ENCODE data around the gene LIMCH1. TPM values are rescaled to one million over a fixed set of nuclear protein-coding genes. Genes with fewer than 3 reads are reported as not detected.

The LIMCH1 gene
- polyA plus RNA-seq, 1 experiment = 1.1 TPM

DNA sequence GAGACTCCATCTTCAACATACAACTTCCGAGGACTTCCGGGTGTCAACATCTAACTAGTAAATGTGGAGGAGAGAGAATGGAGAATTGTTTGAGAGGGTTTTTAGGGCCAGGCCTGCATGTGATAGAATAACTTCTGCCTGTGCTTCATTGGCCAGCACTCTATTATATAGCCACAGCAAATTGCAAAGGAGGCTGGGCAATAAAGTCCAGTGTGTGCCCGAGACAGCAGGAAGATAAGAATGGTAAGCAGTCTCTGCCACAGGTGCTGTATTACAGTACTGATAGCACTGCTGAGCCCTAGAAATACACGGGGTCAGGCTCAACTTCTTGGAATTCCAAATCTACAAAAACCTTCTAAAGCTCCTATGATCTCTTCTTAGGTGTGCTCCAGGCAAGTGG is 20.8 kb upstream of the LIMCH1 start:
- no peak for DNase-seq (ENCODE audit: low read depth, low spot score)
- Histone ChIP-seq H3K27ac (ENCODE audit: low read depth, low read length) (no peak overlapping the region), H3K4me3 (ENCODE audit: low read depth, low read length) (no peak overlapping the region), H3K27me3 (ENCODE audit: control insufficient read depth, insufficient read depth, low read length) (peaks cover 2% of the 10 kb centered on the region), H3K9me3 (ENCODE audit: control insufficient read depth, insufficient read depth, low read length) (no peaks in the 10 kb centered on the region)
- ChIA-PET CTCF (no interaction called here), POLR2A (no interaction called here)
- TF ChIP-seq, protein P1, sequence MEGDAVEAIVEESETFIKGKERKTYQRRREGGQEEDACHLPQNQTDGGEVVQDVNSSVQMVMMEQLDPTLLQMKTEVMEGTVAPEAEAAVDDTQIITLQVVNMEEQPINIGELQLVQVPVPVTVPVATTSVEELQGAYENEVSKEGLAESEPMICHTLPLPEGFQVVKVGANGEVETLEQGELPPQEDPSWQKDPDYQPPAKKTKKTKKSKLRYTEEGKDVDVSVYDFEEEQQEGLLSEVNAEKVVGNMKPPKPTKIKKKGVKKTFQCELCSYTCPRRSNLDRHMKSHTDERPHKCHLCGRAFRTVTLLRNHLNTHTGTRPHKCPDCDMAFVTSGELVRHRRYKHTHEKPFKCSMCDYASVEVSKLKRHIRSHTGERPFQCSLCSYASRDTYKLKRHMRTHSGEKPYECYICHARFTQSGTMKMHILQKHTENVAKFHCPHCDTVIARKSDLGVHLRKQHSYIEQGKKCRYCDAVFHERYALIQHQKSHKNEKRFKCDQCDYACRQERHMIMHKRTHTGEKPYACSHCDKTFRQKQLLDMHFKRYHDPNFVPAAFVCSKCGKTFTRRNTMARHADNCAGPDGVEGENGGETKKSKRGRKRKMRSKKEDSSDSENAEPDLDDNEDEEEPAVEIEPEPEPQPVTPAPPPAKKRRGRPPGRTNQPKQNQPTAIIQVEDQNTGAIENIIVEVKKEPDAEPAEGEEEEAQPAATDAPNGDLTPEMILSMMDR (IDR thresholded peaks at IDR 0.05; ENCODE audit: low read depth, low read length) = no peak

DNA sequence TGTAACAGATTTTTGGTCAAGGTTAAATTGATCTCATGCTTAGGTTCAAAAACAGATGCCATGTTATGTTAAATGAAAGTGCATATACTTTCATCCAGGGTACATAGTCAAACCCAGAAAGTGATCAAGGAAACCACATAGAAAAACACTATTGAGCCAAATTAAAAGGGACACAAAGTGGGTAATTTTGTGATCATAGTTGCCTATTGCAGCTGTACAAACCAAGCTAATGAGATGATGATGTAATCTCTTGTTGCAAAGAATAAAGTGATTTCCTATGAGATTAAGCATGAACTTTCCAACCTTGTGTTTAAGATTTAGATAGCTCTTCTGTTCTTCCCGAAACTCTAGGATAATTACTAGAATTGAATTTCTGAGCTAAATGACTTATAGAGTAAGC is 20.2 kb upstream of the LIMCH1 start:
- no peak overlapping the region for H3K27ac ChIP-seq (ENCODE audit: low read depth, low read length)
- H3K4me3 ChIP-seq (ENCODE audit: low read depth, low read length) = no peak overlapping the region
- TF ChIP-seq, protein P1 (IDR thresholded peaks at IDR 0.05; ENCODE audit: low read depth, low read length) = no peak
- no peak for DNase-seq (ENCODE audit: low read depth, low spot score)
- H3K27me3 ChIP-seq (ENCODE audit: control insufficient read depth, insufficient read depth, low read length) = peaks cover 2% of the 10 kb centered on the region
- CTCF ChIA-PET = no interaction called here
- POLR2A ChIA-PET = no interaction called here
- no peaks in the 10 kb centered on the region for H3K9me3 ChIP-seq (ENCODE audit: control insufficient read depth, insufficient read depth, low read length)

DNA sequence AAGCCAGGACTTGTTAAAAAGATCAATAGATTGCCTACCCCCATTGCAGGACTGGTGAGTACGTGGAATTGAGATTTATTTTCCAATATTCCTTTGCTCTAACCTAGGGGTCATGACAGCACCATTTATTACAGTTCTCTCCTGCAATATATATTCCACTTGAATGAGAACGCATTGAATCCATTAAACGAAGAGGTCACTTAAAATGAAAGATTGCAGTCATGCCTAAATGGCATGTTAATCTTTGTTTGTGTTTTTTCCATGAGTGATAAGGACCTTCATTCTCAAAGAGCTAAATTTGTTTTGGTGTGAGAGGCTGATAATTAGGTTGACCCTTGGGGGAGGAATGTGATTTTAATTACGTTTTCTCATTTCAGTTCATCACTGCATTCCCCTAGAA is 13.5 kb upstream of the LIMCH1 start:
- Histone ChIP-seq H3K4me3 (ENCODE audit: low read depth, low read length) (no peak overlapping the region), H3K9me3 (ENCODE audit: control insufficient read depth, insufficient read depth, low read length) (no peaks in the 10 kb centered on the region), H3K27ac (ENCODE audit: low read depth, low read length) (no peak overlapping the region), H3K27me3 (ENCODE audit: control insufficient read depth, insufficient read depth, low read length) (no peaks in the 10 kb centered on the region)
- no peak for DNase-seq (ENCODE audit: low read depth, low spot score)
- TF ChIP-seq, protein P1 (IDR thresholded peaks at IDR 0.05; ENCODE audit: low read depth, low read length) = no peak
- ChIA-PET CTCF (no interaction called here), POLR2A (no interaction called here)

DNA sequence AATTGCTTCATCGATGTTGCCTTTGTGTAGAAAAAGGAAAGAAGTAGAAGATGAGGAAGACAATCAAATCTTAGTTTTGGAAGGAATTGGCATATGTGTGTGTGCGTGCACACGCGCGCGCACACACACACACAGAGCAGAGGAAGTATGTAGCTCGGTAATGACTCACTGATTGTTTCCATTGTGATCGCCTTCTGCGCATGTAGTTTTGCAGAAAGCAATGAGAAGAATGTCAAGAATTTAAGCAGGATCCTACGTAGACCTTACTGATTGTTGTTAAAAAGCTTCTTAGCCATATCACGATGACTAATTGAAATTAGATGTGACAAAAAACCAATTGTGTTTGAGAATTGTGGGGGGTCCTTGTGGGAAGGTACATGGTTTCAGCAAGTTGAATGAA is 12.8 kb upstream of the LIMCH1 start:
- ChIA-PET CTCF (no interaction called here), POLR2A (no interaction called here)
- no peak overlapping the region for H3K27ac ChIP-seq (ENCODE audit: low read depth, low read length)
- H3K27me3 ChIP-seq (ENCODE audit: control insufficient read depth, insufficient read depth, low read length) = no peaks in the 10 kb centered on the region
- DNase-seq (ENCODE audit: low read depth, low spot score) = peak; percentile 8
- no peaks in the 10 kb centered on the region for H3K9me3 ChIP-seq (ENCODE audit: control insufficient read depth, insufficient read depth, low read length)
- H3K4me3 ChIP-seq (ENCODE audit: low read depth, low read length) = no peak overlapping the region
- TF ChIP-seq, protein P1 (IDR thresholded peaks at IDR 0.05; ENCODE audit: low read depth, low read length) = no peak

DNA sequence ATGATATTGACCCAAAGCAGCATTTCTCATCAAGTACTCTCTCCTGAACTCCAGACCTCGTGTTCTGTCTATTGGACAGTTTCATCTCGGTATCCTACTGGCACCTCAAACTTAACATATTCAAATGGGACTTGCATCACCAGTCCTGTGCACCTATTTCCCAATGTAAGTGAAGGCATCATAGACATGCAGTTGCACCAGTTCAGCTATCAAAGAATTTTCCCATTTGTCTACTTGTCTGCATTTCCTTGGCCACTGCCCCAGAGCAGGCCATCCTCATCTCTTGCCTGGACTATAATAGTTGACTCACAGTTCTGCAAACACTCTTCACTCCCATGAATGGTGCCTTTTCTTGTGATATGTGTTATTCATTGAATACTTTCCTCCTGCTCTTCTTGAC is 11.3 kb upstream of the LIMCH1 start:
- no peaks in the 10 kb centered on the region for H3K9me3 ChIP-seq (ENCODE audit: control insufficient read depth, insufficient read depth, low read length)
- TF ChIP-seq, protein P1 (IDR thresholded peaks at IDR 0.05; ENCODE audit: low read depth, low read length) = no peak
- DNase-seq (ENCODE audit: low read depth, low spot score) = no peak
- no peak overlapping the region for H3K4me3 ChIP-seq (ENCODE audit: low read depth, low read length)
- no peaks in the 10 kb centered on the region for H3K27me3 ChIP-seq (ENCODE audit: control insufficient read depth, insufficient read depth, low read length)
- no peak overlapping the region for H3K27ac ChIP-seq (ENCODE audit: low read depth, low read length)
- ChIA-PET CTCF (no interaction called here), POLR2A (no interaction called here)
